K562 treated with DMSO at 1 percent for 12 hours (cell line): ENCODE data around the gene SIM2. TPM values are rescaled to one million over a fixed set of nuclear protein-coding genes. Genes with fewer than 3 reads are reported as not detected.

Source experiments
- total RNA-seq: library from RNA; unstranded; fragments of 300-600 nt; gene quantifications from 2 replicates; pipeline ENCODE4 v1.2.3, GENCODE V29; 2022; ENCODE audit not compliant: insufficient read depth

SIM2 gene
- total RNA-seq: 0.17 TPM in 2 replicates

GRCh38 chr21:36698981-36699545, at the start of gene SIM2:
Gene SIM2 (plus strand): TSS chr21:36699115. CDS start chr21:36699747, 632 bp downstream.

Other genes starting within 250 kb of the SIM2 start
- gene CLDN14, start 219.0 kb upstream of the SIM2 start, total RNA-seq: not detected in 2 replicates